OCI-LY7 (cell line): ENCODE data around the gene NME2. TPM values are rescaled to one million over a fixed set of nuclear protein-coding genes. Genes with fewer than 3 reads are reported as not detected.

Experiments used
- BruUV-seq: library from RNA; stranded (reverse); fragments of 400-500 nt; replicated peaks from 2 replicates; lab custom pipeline; 2021; lab: Mats Ljungman, UMichigan
- CTCF ChIA-PET: fragments of 300-600 bp; sonication (Branson Sonifier 250); formaldehyde crosslinking; loops from one replicate; lab custom pipeline; 2022; ENCODE audit warnings: antibody characterized with exemption; ENCODE audit not compliant: unreplicated experiment; lab: Charles Lee
- POLR2A ChIA-PET: fragments of 300-600 bp; sonication (Branson Sonifier 250); formaldehyde crosslinking; loops from one replicate; lab custom pipeline; 2022; ENCODE audit warnings: antibody characterized with exemption; lab: Charles Lee
- DNase-seq: peaks from one replicate; pipeline ENCODE4 v3.0.0-alpha.2; 2015; ENCODE audit warnings: low spot score
- H2AFZ ChIP-seq: fragments of 200-600 bp; sonication (generic), shearing (Covaris generic); 2 replicates; pipeline ENCODE4 v1.6.1; 2014; ENCODE audit warnings: mild to moderate bottlenecking, antibody characterized with exemption, low read length, moderate library complexity
- H3K27ac ChIP-seq: fragments of 200-600 bp; sonication (generic); 2 replicates; pipeline ENCODE4 v1.5.1; 2014; ENCODE audit warnings: mixed run types, low read depth, mild to moderate bottlenecking, moderate library complexity, low read length, inconsistent platforms; ENCODE audit not compliant: poor library complexity, severe bottlenecking
- H3K36me3 ChIP-seq: fragments of 200-600 bp; sonication (generic); 2 replicates; pipeline ENCODE4 v1.6.1; 2014; ENCODE audit warnings: mild to moderate bottlenecking, antibody characterized with exemption, low read length, moderate library complexity, mixed read lengths; ENCODE audit not compliant: insufficient read depth
- H3K4me1 ChIP-seq: fragments of 200-600 bp; sonication (generic); 2 replicates; pipeline ENCODE4 v1.5.1; 2014; ENCODE audit warnings: mild to moderate bottlenecking, low read length; ENCODE audit not compliant: insufficient read depth, poor library complexity, severe bottlenecking
- H3K4me2 ChIP-seq: fragments of 200-600 bp; sonication (generic); 2 replicates; pipeline ENCODE4 v1.6.1; 2014; ENCODE audit warnings: mild to moderate bottlenecking, low read length
- H3K4me3 ChIP-seq: fragments of 200-600 bp; sonication (generic); 2 replicates; pipeline ENCODE4 v1.5.1; 2014; ENCODE audit warnings: mild to moderate bottlenecking, low read depth, low read length; ENCODE audit not compliant: poor library complexity, severe bottlenecking
- H3K79me2 ChIP-seq: fragments of 200-600 bp; sonication (generic); 2 replicates; pipeline ENCODE4 v1.6.1; 2016; ENCODE audit warnings: low read depth, mild to moderate bottlenecking, low read length, moderate library complexity, mixed read lengths; ENCODE audit not compliant: insufficient read depth
- H3K9me2 ChIP-seq: fragments of 200-600 bp; sonication (generic); 2 replicates; pipeline ENCODE4 v1.6.1; 2016; ENCODE audit warnings: mild to moderate bottlenecking, low read length, mixed read lengths; ENCODE audit not compliant: insufficient read depth
- H3K9me3 ChIP-seq: fragments of 200-600 bp; sonication (generic); 2 replicates; pipeline ENCODE4 v1.6.1; 2014; ENCODE audit warnings: mild to moderate bottlenecking, mixed run types, low read length, mixed read lengths
- H4K20me1 ChIP-seq: fragments of 200-600 bp; sonication (generic); 2 replicates; pipeline ENCODE4 v1.6.1; 2014; ENCODE audit warnings: mild to moderate bottlenecking, antibody characterized with exemption, low read length, moderate library complexity, mixed read lengths; ENCODE audit not compliant: insufficient read depth
- EZH2phosphoT487 ChIP-seq: fragments of 200-600 bp; sonication (generic); IDR thresholded peaks from 2 replicates; pipeline ENCODE4 v1.6.1; 2018; ENCODE audit warnings: low read depth, borderline replicate concordance, mild to moderate bottlenecking, mixed run types, antibody characterized with exemption, low read length, moderate library complexity, mixed read lengths
- intact Hi-C: fragments of 100-400 bp; cut with micrococcal nuclease; formaldehyde crosslinking; loops from one replicate; pipeline ENCODE4 v1.10.0; 2022; ENCODE audit not compliant: unreplicated experiment
- total RNA-seq, 2 experiments: library from RNA; depleted of rRNA in 1 of 2; stranded (reverse); fragments of >200 nt in 1 of 2; shearing (Covaris generic) in 1 of 2; gene quantifications; 2 replicates each; pipeline ENCODE4 v1.2.3, GENCODE V29; 2014 to 2022
- TF ChIP-seq, protein P1 (sequence below): fragments of 200-600 bp; sonication (generic); conservative IDR thresholded peaks from 2 replicates; pipeline ENCODE4 v1.5.1; 2014; ENCODE audit warnings: mild to moderate bottlenecking, antibody characterized with exemption, low read length, moderate library complexity, mixed read lengths

The NME2 gene
- total RNA-seq, 2 experiments from 2014 or later, result 369 to 582 TPM

GRCh38 chr17:51153210-51154072 lies 12.8 kb upstream of the NME2 start, which contains the start of gene NME1:
Gene NME1, plus strand, starts transcription at chr17:51153559. Its CDS starts 2,096 bp downstream, at chr17:51155655.
- Histone ChIP-seq H4K20me1 (peaks cover 5% of the 10 kb centered on the region; the same call in 1 of the 2 replicates), H3K9me2 (no peaks in the 10 kb centered on the region), H3K79me2 (peaks cover 50% of the 10 kb centered on the region), H3K4me1 (peaks cover 21% of the 10 kb centered on the region), H3K4me3 (peak within 1 kb of the TSS; percentile 91), H2AFZ (peak within 1 kb of the TSS; percentile 100), H3K4me2 (peak within 1 kb of the TSS; percentile 90), H3K27ac (peak within 1 kb of the TSS; percentile 70), H3K36me3 (peaks cover 38% of the 10 kb centered on the region), H3K9me3 (no peaks in the 10 kb centered on the region)
- no TSS peak for BruUV-seq
- peak; percentile 99 for DNase-seq
- CTCF ChIA-PET, result interaction anchor here (0.5 to 1.3 kb wide), 3 partner anchors 77 to 162 kb away, joined by 3 read pairs; no protein-coding TSS in a partner anchor
- no peak for TF ChIP-seq EZH2phosphoT487
- TF ChIP-seq, protein P1, sequence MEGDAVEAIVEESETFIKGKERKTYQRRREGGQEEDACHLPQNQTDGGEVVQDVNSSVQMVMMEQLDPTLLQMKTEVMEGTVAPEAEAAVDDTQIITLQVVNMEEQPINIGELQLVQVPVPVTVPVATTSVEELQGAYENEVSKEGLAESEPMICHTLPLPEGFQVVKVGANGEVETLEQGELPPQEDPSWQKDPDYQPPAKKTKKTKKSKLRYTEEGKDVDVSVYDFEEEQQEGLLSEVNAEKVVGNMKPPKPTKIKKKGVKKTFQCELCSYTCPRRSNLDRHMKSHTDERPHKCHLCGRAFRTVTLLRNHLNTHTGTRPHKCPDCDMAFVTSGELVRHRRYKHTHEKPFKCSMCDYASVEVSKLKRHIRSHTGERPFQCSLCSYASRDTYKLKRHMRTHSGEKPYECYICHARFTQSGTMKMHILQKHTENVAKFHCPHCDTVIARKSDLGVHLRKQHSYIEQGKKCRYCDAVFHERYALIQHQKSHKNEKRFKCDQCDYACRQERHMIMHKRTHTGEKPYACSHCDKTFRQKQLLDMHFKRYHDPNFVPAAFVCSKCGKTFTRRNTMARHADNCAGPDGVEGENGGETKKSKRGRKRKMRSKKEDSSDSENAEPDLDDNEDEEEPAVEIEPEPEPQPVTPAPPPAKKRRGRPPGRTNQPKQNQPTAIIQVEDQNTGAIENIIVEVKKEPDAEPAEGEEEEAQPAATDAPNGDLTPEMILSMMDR, result peak; percentile 97
- POLR2A ChIA-PET, result interaction anchor here (1.1 to 1.6 kb wide), 2 partner anchors 9 to 33 kb away, joined by 10 to 13 read pairs; partner anchors contain the start of gene SPAG9
- intact Hi-C loops, result loop anchor here (1.0 kb wide), 2 partner anchors 33 to 152 kb away; partner anchors contain the start of gene SPAG9

GRCh38 chr17:51154176-51154575 lies 12.0 kb upstream of the NME2 start:
- CTCF ChIA-PET, result no interaction called here
- H3K4me3 ChIP-seq, result peak overlapping the region; percentile 91
- H3K9me2 ChIP-seq, result no peaks in the 10 kb centered on the region
- H3K9me3 ChIP-seq, result no peaks in the 10 kb centered on the region
- H3K36me3 ChIP-seq, result peaks cover 45% of the 10 kb centered on the region
- peak overlapping the region; percentile 22; the same call in 1 of the 2 replicates for H2AFZ ChIP-seq
- peak overlapping the region; percentile 46 for H3K27ac ChIP-seq
- peak overlapping the region; percentile 90 for H3K4me2 ChIP-seq
- BruUV-seq, result TSS peak; percentile 65
- peaks cover 21% of the 10 kb centered on the region for H3K4me1 ChIP-seq
- DNase-seq, result peak; percentile 49
- peaks cover 5% of the 10 kb centered on the region; the same call in 1 of the 2 replicates for H4K20me1 ChIP-seq
- peaks cover 55% of the 10 kb centered on the region for H3K79me2 ChIP-seq
- intact Hi-C loops, result no loop called here
- POLR2A ChIA-PET, result interaction anchor here (0.9 to 1.7 kb wide), 3 partner anchors 11 to 77 kb away, joined by 3 to 10 read pairs (median 4); partner anchors contain the start of gene SPAG9
- TF ChIP-seq EZH2phosphoT487, result no peak
- TF ChIP-seq, protein P1, result no peak
